Esophagus squamous epithelium (tissue), 5 donors: Measurements from ENCODE around the gene NOL4L. TPM values are rescaled to one million over a fixed set of nuclear protein-coding genes. Genes with fewer than 3 reads are reported as not detected.

Experiments used
- DNase-seq: peaks from one replicate; lab custom pipeline; 2025; lab: John Stamatoyannopoulos, UW
- H3K27ac ChIP-seq, 4 donors: fragments of 200-600 bp; sonication (generic); one replicate each; pipeline ENCODE4 v1.5.1; 2016 to 2019; ENCODE audit warnings: mild to moderate bottlenecking in 1 of 4
- H3K27me3 ChIP-seq, 4 donors: fragments of 200-600 bp; sonication (generic); 1 replicate in 3 of 4; 2 replicates in 1 of 4; pipeline versions ENCODE4 v1.5.1 to v1.6.0; 2017 to 2021; ENCODE audit warnings: antibody characterized with exemption in 1 of 4
- H3K36me3 ChIP-seq, 3 donors: fragments of 200-600 bp; sonication (generic); one replicate each; pipeline ENCODE4 v1.5.1; 2016 to 2019
- H3K4me1 ChIP-seq, 3 donors: fragments of 200-600 bp; sonication (generic); one replicate each; pipeline ENCODE4 v1.5.1; 2017 to 2019
- H3K4me3 ChIP-seq, 4 donors: fragments of 200-600 bp; sonication (generic); 1 replicate in 3 of 4; 2 replicates in 1 of 4; pipeline ENCODE4 v1.5.1; 2016 to 2019; ENCODE audit warnings: mild to moderate bottlenecking in 2 of 4, moderate library complexity in 1 of 4
- H3K9me3 ChIP-seq, 3 donors: fragments of 200-600 bp; sonication (generic); one replicate each; pipeline ENCODE4 v1.5.1; 2016 to 2019
- CTCF ChIP-seq, 6 experiments: fragments of 450-650 bp in 4 of 6; fragments of 200-600 bp in 2 of 6; sonication (generic) in 2 of 6; IDR thresholded peaks; one replicate each; pipeline ENCODE4 v1.5.1; 2016 to 2019; ENCODE audit warnings: antibody characterized with exemption in 6 of 6, mild to moderate bottlenecking in 4 of 6, moderate library complexity in 4 of 6
- POLR2A ChIP-seq, 4 donors: fragments of 450-650 bp; IDR thresholded peaks; one replicate each; pipeline ENCODE4 v1.6.1; 2017; ENCODE audit warnings: antibody characterized with exemption in 4 of 4, mild to moderate bottlenecking in 4 of 4, moderate library complexity in 3 of 4
- WGBS, 2 donors: methylation state at CpG; one replicate each; pipeline ENCODE4 v1.1.5; 2018; 5-methylcytosine and 5-hydroxymethylcytosine counted together
- intact Hi-C: fragments of 100-400 bp; cut with DNase I; formaldehyde crosslinking; loops from one replicate; pipeline ENCODE4 v1.15.0; 2022
- total RNA-seq, 4 donors: library from RNA; depleted of rRNA; stranded (reverse); fragments of >200 nt; gene quantifications; one replicate each; pipeline ENCODE4 v1.1.0, GENCODE V29; 2016
- donor health status: DM: yes; HTN: yes; CAD: no.

The NOL4L gene
- total RNA-seq, 4 donors from 2014 or later = 1.5 to 5.1 (median 3.0) TPM

- no peaks in the 10 kb centered on the region for H3K4me1 ChIP-seq
- DNase-seq = no peak
- no peaks in the 10 kb centered on the region for H3K9me3 ChIP-seq
- H3K4me3 ChIP-seq = no peak overlapping the region
- TF ChIP-seq CTCF (IDR thresholded peaks at IDR 0.05) (no peak), POLR2A (IDR thresholded peaks at IDR 0.05) (no peak)
- intact Hi-C loops = no loop called here
- H3K27ac ChIP-seq = no peak overlapping the region
- H3K36me3 ChIP-seq = no peaks in the 10 kb centered on the region
- WGBS, 2 donors = 77 to 84% methylated on average over 4 to 6 of the region's 6 CpGs
- H3K27me3 ChIP-seq = peaks cover 0 to 17% (median 0%) of the 10 kb centered on the region in 4 donors
Observed at GRCh38 chr20:32573167-32573851, 11.8 kb downstream of the NOL4L start.

GRCh38 chr20:32572271-32572968, 12.7 kb downstream of the NOL4L start:
- intact Hi-C loops = no loop called here
- Histone ChIP-seq H3K9me3 (no peaks in the 10 kb centered on the region), H3K27me3 (peaks cover 0 to 17% (median 0%) of the 10 kb centered on the region in 4 donors), H3K4me1 (no peaks in the 10 kb centered on the region), H3K27ac (no peak overlapping the region), H3K36me3 (no peaks in the 10 kb centered on the region), H3K4me3 (no peak overlapping the region)
- WGBS, 2 donors = 74 to 83% methylated on average over 12 to 15 of the region's 15 CpGs
- DNase-seq = no peak
- TF ChIP-seq CTCF (IDR thresholded peaks at IDR 0.05) = no peak
- no peak for TF ChIP-seq POLR2A (IDR thresholded peaks at IDR 0.05)

GRCh38 chr20:32571566-32571965, 13.6 kb downstream of the NOL4L start:
- 64 to 72% methylated on average over 6 to 8 of the region's 9 CpGs for WGBS, 2 donors
- H3K27me3 ChIP-seq = peaks cover 0 to 17% (median 0%) of the 10 kb centered on the region in 4 donors
- DNase-seq = no peak
- H3K36me3 ChIP-seq = no peaks in the 10 kb centered on the region
- H3K4me3 ChIP-seq = no peak overlapping the region
- H3K9me3 ChIP-seq = no peaks in the 10 kb centered on the region
- H3K4me1 ChIP-seq = no peaks in the 10 kb centered on the region
- TF ChIP-seq POLR2A (IDR thresholded peaks at IDR 0.05) (no peak), CTCF (IDR thresholded peaks at IDR 0.05) (no peak)
- intact Hi-C loops = no loop called here
- H3K27ac ChIP-seq = no peak overlapping the region

GRCh38 chr20:32570401-32571190, 14.5 kb downstream of the NOL4L start:
- TF ChIP-seq CTCF (IDR thresholded peaks at IDR 0.05) = no peak
- TF ChIP-seq POLR2A (IDR thresholded peaks at IDR 0.05) = no peak
- Histone ChIP-seq H3K36me3 (no peaks in the 10 kb centered on the region), H3K27ac (no peak overlapping the region), H3K4me1 (no peaks in the 10 kb centered on the region), H3K4me3 (no peak overlapping the region), H3K9me3 (no peaks in the 10 kb centered on the region), H3K27me3 (peaks cover 0 to 17% (median 0%) of the 10 kb centered on the region in 4 donors)
- 75 to 83% methylated on average over 3 to 5 of the region's 10 CpGs for WGBS, 2 donors
- no peak for DNase-seq
- intact Hi-C loops = no loop called here
